ENCODE data around the gene CRY1.
"Not testable (repeated sequence)": the region's sequence is repeated elsewhere in the genome, so short reads cannot be mapped to it uniquely, and the experiment has no call there.

The CRY1 gene

DNA sequence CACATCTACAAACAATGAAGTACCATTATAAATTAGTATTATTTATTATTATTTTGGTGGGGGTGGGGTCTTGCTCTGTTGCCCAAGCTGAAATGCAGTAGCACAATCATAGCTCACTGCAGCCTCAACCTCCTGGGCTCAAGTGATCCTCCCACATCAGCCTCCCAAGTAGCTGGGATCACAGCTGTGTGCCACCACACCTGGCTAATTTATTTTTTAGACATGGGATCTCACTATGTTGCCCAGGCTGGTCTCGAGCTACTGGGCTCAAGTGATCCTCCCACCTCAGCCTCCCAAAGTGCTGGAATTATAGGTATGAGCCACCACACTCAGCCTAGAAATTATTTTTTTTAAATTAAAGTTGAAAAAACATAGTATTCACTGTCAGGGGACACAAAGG, 15.0 kb upstream of the CRY1 start:
- DNase-seq, result not testable (repeated sequence)

- no peak for DNase-seq
These were observed 14.0 kb upstream of the CRY1 start for GRCh38 chr12:107107381-107107780.

GRCh38 chr12:107106241-107107025, 13.1 kb upstream of the CRY1 start:
- no peak for DNase-seq

DNA sequence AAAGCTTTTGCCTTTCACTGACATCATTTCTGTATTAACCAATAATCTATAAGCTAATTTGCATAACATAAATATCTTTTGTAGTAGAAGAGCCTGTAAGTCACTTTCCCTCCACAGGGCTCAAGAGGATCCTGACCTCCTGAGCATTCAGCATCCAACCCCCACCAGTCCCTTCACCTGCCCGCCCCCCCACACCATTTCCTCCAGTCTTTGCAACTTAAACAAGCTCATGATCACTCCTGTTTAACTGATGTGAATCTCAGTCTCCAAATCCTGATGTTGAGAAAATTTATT, 12.0 kb upstream of the CRY1 start:
- DNase-seq, result no peak

DNA sequence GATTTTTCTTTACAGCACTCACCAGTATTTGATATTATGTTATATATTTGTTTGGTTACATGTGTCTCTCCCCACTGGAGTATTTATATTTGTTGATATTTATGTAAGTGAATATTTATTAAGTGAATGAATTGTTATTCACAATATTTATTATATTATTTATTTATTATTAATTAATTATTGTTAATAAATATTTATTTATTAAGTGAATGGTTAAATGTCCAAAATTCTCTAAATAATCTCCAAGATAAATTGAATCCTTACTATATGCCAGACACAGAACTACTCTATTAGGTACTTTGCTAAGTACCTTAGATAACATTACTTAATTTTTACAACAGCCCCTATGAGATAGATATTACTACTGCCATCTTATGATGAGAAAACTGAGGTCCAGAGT, 10.2 kb upstream of the CRY1 start:
- DNase-seq, result no peak

GRCh38 chr12:107103097-107103496, 9.7 kb upstream of the CRY1 start:
- no peak for DNase-seq

- no peak for DNase-seq
These were observed 8.9 kb upstream of the CRY1 start for GRCh38 chr12:107102294-107102693.

DNA sequence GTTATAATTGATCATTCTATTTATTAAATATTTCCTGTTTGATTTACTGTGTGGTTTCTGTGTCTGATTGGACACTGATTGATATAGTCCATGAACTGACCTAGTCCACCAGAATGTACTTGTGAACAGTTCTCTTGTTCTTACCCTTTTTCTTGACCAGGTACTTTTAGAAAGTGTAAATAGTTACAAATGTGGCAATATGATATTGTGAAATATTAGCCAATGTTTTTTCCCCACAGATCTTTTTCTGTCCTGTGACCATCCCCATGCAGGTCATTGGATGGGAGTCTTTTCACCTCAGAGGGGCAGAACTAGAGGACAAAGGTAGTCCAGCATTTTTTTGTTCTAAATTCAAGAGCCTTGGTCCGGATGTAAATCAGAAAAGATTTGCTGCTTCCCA, 8.3 kb upstream of the CRY1 start:
- no peak for DNase-seq

DNA sequence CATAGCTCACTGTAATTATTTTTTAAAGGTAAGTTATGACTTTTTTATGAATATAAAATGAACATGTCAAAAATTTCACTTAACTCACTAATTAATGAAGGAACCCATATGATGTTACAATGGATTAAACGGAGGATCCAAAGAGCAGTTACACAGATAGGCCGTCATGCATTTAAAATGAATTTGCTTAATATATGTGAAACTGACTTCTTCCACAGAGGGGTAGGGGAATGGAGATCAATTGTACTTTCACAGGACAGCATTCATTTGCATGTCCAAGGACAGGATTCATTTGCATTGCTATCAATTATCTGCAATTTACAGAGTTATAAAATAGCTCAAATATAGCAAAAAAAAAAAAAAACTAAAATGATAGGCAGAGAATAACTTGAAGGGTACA, 6.6 kb upstream of the CRY1 start:
- DNase-seq, result no peak

- DNase-seq, result no peak
These were observed 3.2 kb upstream of the CRY1 start for GRCh38 chr12:107096571-107096970.

DNA sequence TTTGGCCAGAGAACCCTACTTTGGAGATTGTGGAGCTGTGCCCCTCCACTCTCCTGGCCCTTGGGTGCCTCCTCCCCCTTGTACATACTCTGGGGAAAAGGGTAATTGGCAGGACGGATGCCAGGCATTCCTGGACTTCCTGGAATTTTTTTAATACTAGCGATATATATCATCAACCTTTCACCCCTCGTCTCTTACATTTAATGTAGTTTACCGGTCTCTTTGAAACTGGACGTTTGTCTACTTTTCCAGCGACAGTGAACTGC, 767 bp upstream of the CRY1 start:
- DNase-seq, result no peak

- peak; percentile 70 for DNase-seq
These were observed 506 bp downstream of the CRY1 start for GRCh38 chr12:107092669-107093416.

DNA sequence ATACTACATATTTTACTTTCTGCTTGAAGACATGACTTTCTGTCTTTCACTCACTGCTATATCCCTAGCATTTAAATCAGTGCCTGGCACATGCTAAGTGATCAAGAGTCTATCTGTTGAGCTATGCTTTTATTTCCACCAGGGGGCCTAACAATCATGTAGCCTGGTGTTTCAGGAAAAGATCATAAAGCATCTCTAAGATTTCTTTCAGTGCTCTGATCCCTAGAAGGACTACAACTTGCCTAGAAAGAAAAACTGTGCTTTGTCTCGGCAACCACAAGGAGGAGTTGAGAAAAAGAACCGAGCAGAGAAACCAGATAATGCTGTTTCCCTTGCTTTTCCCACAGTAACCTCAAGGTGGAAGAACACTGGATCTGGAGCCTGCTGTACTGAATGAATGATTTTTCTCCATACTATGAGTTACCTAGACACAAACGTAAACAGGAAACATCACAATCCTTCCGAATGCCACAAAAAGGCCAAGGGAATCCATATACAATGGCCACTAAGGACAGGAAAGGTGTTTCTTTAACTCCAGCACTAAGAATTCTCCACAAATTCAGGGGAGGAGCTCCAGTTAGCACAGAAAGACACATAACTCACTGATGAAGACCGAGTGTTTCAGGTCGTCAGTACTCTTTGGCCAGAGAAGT, 1.2 kb downstream of the CRY1 start:
- peak; percentile 75 for DNase-seq

- DNase-seq, result no peak
These were observed 2.0 kb downstream of the CRY1 start for GRCh38 chr12:107091381-107091780.

- no peak for DNase-seq
These were observed 2.6 kb downstream of the CRY1 start for GRCh38 chr12:107090711-107091110.

DNA sequence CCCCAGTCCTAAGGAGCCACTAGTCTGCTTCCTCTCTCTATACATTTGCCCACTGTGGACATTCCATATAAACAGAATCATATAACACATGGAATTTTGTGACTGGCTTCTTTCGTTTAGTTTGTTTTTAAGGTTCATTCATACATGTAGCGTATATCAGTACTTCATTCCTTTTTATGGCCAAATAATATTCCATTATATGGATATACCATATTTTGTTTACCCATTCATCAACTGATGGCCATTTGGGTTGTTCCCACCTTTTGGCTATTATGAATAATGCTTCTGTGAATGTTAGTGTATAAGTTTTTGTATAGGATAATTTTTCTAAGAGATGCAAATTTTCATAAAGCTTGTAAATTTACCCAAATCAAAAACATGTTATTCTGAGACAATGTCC, 4.4 kb downstream of the CRY1 start:
- no peak for DNase-seq

DNA sequence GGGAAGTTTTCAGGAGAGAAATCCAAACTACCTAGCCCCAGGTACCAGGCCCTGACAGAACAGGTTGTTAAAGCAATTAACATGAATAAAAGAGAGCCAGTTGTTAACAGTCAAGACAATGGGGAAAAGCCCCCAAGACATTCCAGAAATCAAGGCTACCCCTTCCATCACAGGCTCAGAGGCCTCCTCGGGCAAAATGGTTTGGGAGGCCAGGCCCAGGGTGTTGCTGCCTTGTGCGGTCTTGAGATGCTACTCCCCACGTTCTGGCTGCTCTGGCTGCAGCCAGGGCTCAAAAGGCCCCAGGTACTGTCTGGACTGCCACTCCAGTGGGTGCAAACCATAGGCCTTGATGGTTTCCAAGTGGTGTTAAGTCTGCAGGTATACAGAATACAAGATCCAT, 7.0 kb downstream of the CRY1 start:
- DNase-seq, result no peak

GRCh38 chr12:107081778-107082177, 11.6 kb downstream of the CRY1 start:
- DNase-seq, result no peak

GRCh38 chr12:107080299-107080698, 13.1 kb downstream of the CRY1 start:
- no peak for DNase-seq

DNA sequence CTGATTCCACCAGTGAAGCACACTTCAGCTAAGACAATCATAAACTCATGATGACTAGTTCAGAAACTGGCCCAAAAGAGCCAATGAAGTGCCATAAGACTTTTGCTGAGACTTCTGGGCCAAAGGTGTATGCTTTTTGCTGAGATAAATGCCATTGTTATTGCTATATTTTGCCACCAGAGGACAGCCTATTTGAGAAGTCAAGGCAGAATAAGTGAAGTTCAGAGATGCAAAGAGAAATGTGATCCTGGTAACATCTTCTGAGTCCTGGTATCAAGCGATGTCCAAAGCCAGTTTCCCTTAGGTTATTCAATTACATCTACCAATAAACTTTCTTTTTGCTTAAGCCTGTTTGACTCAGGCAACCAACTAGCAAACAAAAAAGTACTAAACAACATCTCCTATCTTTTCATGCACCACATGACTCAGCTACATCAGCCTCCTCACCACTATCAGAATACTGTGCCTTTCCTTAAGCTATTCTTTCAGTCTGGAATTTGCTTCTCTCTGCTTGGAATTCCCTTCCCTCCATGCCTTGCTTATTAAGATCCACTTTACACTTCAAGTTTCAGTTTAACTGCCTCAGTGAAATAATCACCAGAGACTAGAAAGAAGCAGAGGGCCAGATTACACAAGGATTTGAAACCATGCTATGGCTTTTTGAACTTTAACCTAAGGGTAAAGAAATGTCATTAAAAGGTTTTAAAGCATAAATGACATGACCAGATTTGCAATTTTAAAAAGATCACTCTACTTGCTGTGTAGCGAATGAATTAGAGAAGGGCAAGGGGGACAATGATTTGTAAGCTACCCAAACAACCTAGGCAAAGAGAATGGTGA, 14.0 kb downstream of the CRY1 start:
- DNase-seq, result peak; percentile 52

DNA sequence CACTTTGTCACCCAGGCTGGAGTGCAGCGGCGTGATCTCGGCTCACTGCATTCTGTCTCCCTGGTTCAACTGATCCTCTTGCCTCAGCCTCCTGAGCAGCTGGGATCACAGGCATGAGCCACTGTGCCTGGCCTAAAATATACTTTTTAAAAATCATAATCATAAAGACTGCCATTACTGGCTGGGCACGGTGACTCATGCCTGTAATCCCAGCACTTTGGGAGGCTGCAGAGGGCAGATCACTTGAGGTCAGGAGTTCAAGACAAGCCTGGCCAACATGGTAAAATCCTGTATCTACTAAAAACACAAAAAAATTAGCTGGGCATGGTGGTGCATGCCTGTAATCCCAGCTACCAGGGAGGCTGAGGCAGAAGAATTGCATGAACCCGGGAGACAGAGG, 20.1 kb downstream of the CRY1 start:
- DNase-seq, result not testable (repeated sequence)

- DNase-seq, result peak; percentile 9
These were observed 26.7 kb downstream of the CRY1 start for GRCh38 chr12:107066691-107067090.

GRCh38 chr12:107064687-107065086, 28.7 kb downstream of the CRY1 start:
- no peak for DNase-seq

- no peak for DNase-seq
These were observed 29.1 kb downstream of the CRY1 start for GRCh38 chr12:107064243-107064642.

Data from CD4-positive, alpha-beta T cell treated with Interleukin-21 for 1 hour (primary cell).